Psoas muscle (tissue), 8 donors: ENCODE measurements around the gene CAMK2N1. TPM values are rescaled to one million over a fixed set of nuclear protein-coding genes. Genes with fewer than 3 reads are reported as not detected.
A peak's percentile ranks its signal among the peaks of the same experiment; 100 is the strongest.

Source experiments
- ATAC-seq, 4 donors: fragments of 200-7000 bp; cut with Tn5 transposase; one replicate each; pipeline ENCODE4 v1.9.1; 2020; ENCODE audit warnings: moderate library complexity in 3 of 4, mild to moderate bottlenecking in 2 of 4
- DNase-seq, 2 donors: peaks; one replicate each; pipeline ENCODE4 v3.0.0-alpha.2; 2020
- H3K27ac ChIP-seq: fragments of 200-600 bp; one replicate; pipeline ENCODE4 v1.8.0; 2022
- H3K27me3 ChIP-seq, 3 donors: fragments of 200-600 bp in 1 of 3; one replicate each; pipeline versions ENCODE4 v1.6.1 to v1.8.0; 2013 to 2022; ENCODE audit warnings: low read length in 2 of 3, mild to moderate bottlenecking in 2 of 3, moderate library complexity in 1 of 3; ENCODE audit not compliant: insufficient read depth in 3 of 3
- H3K36me3 ChIP-seq, 2 donors: fragments of 200-600 bp in 1 of 2; one replicate each; pipeline versions ENCODE4 v1.6.1 to v1.8.0; 2013 to 2022; ENCODE audit warnings: low read depth in 1 of 2, mild to moderate bottlenecking in 1 of 2, moderate library complexity in 1 of 2; ENCODE audit not compliant: insufficient read depth in 1 of 2
- H3K4me1 ChIP-seq: fragments of 200-600 bp; one replicate; pipeline ENCODE4 v1.8.0; 2022
- H3K4me3 ChIP-seq: fragments of 200-600 bp; one replicate; pipeline ENCODE4 v1.8.0; 2022; ENCODE audit warnings: mild to moderate bottlenecking
- H3K9me3 ChIP-seq: fragments of 200-600 bp; one replicate; pipeline ENCODE4 v1.8.0; 2022
- CTCF ChIP-seq: fragments of 200-600 bp; IDR thresholded peaks from one replicate; pipeline ENCODE4 v1.8.0; 2022; ENCODE audit warnings: antibody characterized with exemption
- WGBS, 3 donors: extraction: QIAGEN DNeasy Blood & Tissue Kit; methylation state at CpG; one replicate each; pipeline versions ENCODE4 v1.1.6 to v1.1.7; 2013; 5-methylcytosine and 5-hydroxymethylcytosine counted together
- intact Hi-C, 2 donors: fragments of 100-400 bp; cut with DNase I; formaldehyde crosslinking; loops; one replicate each; pipeline versions ENCODE4 v1.11.0 to v1.14.2; 2022
- polyA plus RNA-seq, 3 donors: library from polyadenylated mRNA; stranded (reverse); fragments of 200-250 nt; gene quantifications; one replicate each; pipeline ENCODE4 v1.2.3, GENCODE V29; 2013
- total RNA-seq, 4 donors: library from RNA; stranded (reverse); fragmentation: NEBNext Ultra II Directional in 2 of 4; extraction: Animal tissue kit (Norgen Biotek cat#: 25700) in 2 of 4; gene quantifications; one replicate each; pipeline versions ENCODE4 v1.2.1 to v1.2.4, GENCODE V29; 2021 to 2023
- donor health status: healthy with polysubstance abuse.
- donor health status: DM: no; HTN: no; CAD: no; lungs with moderate emphysema.
- donor health status: Bipolar disorder and iron deficiency.
- donor health status: healthy.
- donor health status: DM: yes; HTN: yes; CAD: no.
- donor health status: DM: no; HTN: no; CAD: no.
- donor health status: DM: no; HTN: no; CAD: no.
- donor health status: DM: yes; HTN: yes; CAD: no.

CAMK2N1 gene
- total and polyA plus RNA-seq, 7 donors, result 2.2 to 7.9 (median 4.2) TPM

GRCh38 chr1:20476265-20477038, 9.6 kb downstream of the CAMK2N1 start:
- H3K9me3 ChIP-seq, result no peaks in the 10 kb centered on the region
- no peak overlapping the region for H3K27ac ChIP-seq
- no peak overlapping the region for H3K4me3 ChIP-seq
- ATAC-seq (peak in 1 of 4 donors; percentile 49), DNase-seq (peak in 1 of 2 donors; percentile 72)
- peaks cover 0 to 63% (median 8%) of the 10 kb centered on the region in 3 donors for H3K27me3 ChIP-seq
- intact Hi-C loops, result no loop called here
- H3K36me3 ChIP-seq, result no peaks in the 10 kb centered on the region
- WGBS, 3 donors, result 18 to 21% (median 18%) methylated on average over 25 to 33 of the region's 33 CpGs
- H3K4me1 ChIP-seq, result no peaks in the 10 kb centered on the region
- TF ChIP-seq CTCF, result no peak

DNA sequence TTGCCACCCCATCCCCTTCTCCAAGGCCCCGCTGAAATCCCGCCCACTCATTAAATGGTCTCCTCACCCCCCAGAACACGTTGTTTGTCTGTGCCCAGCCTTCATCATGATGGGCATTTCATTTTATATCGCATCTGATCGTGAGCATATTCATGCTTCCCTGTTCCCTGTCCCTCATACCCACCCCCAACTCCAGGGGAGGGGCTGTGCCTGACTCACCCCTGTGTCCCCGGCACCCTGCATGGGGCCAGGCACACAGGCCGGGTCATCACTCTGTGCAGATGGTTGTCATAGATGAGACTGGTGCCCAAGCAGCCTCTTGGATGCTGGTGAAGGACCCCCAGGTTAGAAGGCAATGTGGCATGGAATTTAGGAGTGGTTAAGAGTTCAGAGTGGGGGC, 11.0 kb downstream of the CAMK2N1 start:
- H3K27ac ChIP-seq, result no peak overlapping the region
- DNase-seq, result no peak
- H3K27me3 ChIP-seq, result peaks cover 0 to 51% (median 8%) of the 10 kb centered on the region in 3 donors
- H3K4me1 ChIP-seq, result no peaks in the 10 kb centered on the region
- intact Hi-C loops, result no loop called here
- no peak for ATAC-seq
- 57 to 61% (median 60%) methylated on average over 7 of the region's 7 CpGs for WGBS, 3 donors
- no peaks in the 10 kb centered on the region for H3K9me3 ChIP-seq
- no peak for TF ChIP-seq CTCF
- no peak overlapping the region for H3K4me3 ChIP-seq
- H3K36me3 ChIP-seq, result no peaks in the 10 kb centered on the region

GRCh38 chr1:20474333-20474975, 11.6 kb downstream of the CAMK2N1 start:
- ATAC-seq (no peak), DNase-seq (no peak)
- intact Hi-C loops, result no loop called here
- Histone ChIP-seq H3K27me3 (peaks cover 0 to 49% (median 8%) of the 10 kb centered on the region in 3 donors), H3K9me3 (no peaks in the 10 kb centered on the region), H3K4me1 (no peaks in the 10 kb centered on the region), H3K27ac (no peak overlapping the region), H3K36me3 (no peaks in the 10 kb centered on the region), H3K4me3 (no peak overlapping the region)
- WGBS, 3 donors, result 84 to 91% (median 89%) methylated on average over 2 of the region's 2 CpGs
- TF ChIP-seq CTCF, result no peak

DNA sequence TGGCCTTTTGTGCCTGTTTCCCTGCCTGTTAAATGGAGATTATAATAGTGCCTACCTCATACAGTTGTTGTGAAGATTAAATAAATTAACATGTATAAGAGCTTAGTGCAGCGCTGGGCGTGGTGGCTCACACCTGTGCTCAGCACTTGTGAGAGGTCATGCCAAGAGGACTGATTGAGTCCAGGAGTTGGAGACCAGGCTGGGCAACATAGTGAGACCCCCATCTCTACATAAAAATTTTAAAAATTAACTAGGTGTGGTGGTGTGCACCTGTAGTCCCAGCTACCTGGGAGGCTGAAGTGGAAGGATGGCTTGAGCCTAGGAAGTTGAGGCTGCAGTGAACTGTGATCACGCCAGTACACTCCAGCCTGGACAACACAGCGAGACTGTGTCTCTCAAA, 12.1 kb downstream of the CAMK2N1 start:
- Histone ChIP-seq H3K4me1 (no peaks in the 10 kb centered on the region), H3K27me3 (peaks cover 0 to 46% (median 8%) of the 10 kb centered on the region in 3 donors), H3K9me3 (no peaks in the 10 kb centered on the region), H3K27ac (no peak overlapping the region), H3K36me3 (no peaks in the 10 kb centered on the region), H3K4me3 (no peak overlapping the region)
- no peak for TF ChIP-seq CTCF
- ATAC-seq, result no peak
- no peak for DNase-seq
- 89 to 91% (median 90%) methylated on average over 4 of the region's 4 CpGs for WGBS, 3 donors
- intact Hi-C loops, result no loop called here
